ACC112 (cell line): Measurements from ENCODE around the gene RRM2.
A peak's percentile ranks its signal among the peaks of the same experiment; 100 is the strongest.
"Not testable (repeated sequence)": the region's sequence is repeated elsewhere in the genome, so short reads cannot be mapped to it uniquely, and the experiment has no call there.

Experiments
- H2AFZ ChIP-seq: fragments of 200-600 bp; sonication (generic); one replicate; pipeline ENCODE4 v1.6.0; 2017; ENCODE audit warnings: antibody characterized with exemption, low read length; ENCODE audit not compliant: unreplicated experiment
- H3K27ac ChIP-seq: fragments of 200-600 bp; sonication (generic); 2 replicates; pipeline ENCODE4 v1.5.1; 2014; ENCODE audit warnings: low read depth, mild to moderate bottlenecking, antibody characterized with exemption, low read length, moderate library complexity
- H3K27me3 ChIP-seq: fragments of 200-600 bp; sonication (generic); 2 replicates; pipeline ENCODE4 v1.6.1; 2014; ENCODE audit warnings: mild to moderate bottlenecking, antibody characterized with exemption, low read length, moderate library complexity, mixed read lengths; ENCODE audit not compliant: insufficient read depth
- H3K36me3 ChIP-seq: fragments of 200-600 bp; sonication (generic); 2 replicates; pipeline ENCODE4 v1.6.1; 2016; ENCODE audit warnings: mild to moderate bottlenecking, antibody characterized with exemption, low read length, moderate library complexity, mixed read lengths; ENCODE audit not compliant: insufficient read depth
- H3K4me1 ChIP-seq: fragments of 200-600 bp; sonication (generic); one replicate; pipeline ENCODE4 v1.6.1; 2016; ENCODE audit warnings: low read length, mixed read lengths; ENCODE audit not compliant: insufficient read depth, unreplicated experiment, control insufficient read depth
- H3K4me3 ChIP-seq: fragments of 200-600 bp; sonication (generic); 2 replicates; pipeline ENCODE4 v1.5.1; 2014; ENCODE audit warnings: mild to moderate bottlenecking, low read depth, low read length
- H3K79me2 ChIP-seq: fragments of 200-600 bp; sonication (generic); one replicate; pipeline ENCODE4 v1.6.0; 2016; ENCODE audit warnings: low read length; ENCODE audit not compliant: control insufficient read depth, unreplicated experiment, insufficient read depth

The RRM2 gene

GRCh38 chr2:10091889-10092244 is 30.7 kb upstream of the RRM2 start:
- H3K36me3 ChIP-seq, H3K27ac ChIP-seq, H3K4me1 ChIP-seq, H3K79me2 ChIP-seq, H2AFZ ChIP-seq, H3K4me3 ChIP-seq: not testable (repeated sequence)
- peaks cover 34% of the 10 kb centered on the region for H3K27me3 ChIP-seq

GRCh38 chr2:10094271-10094814 is 28.2 kb upstream of the RRM2 start:
- Histone ChIP-seq H3K4me3 (no peak overlapping the region), H3K4me1 (no peaks in the 10 kb centered on the region), H3K27ac (no peak overlapping the region), H3K36me3 (no peaks in the 10 kb centered on the region), H2AFZ (no peak overlapping the region), H3K27me3 (peaks cover 30% of the 10 kb centered on the region), H3K79me2 (no peaks in the 10 kb centered on the region)

GRCh38 chr2:10095175-10095574 is 27.4 kb upstream of the RRM2 start:
- no peaks in the 10 kb centered on the region for H3K36me3 ChIP-seq
- H3K27me3 ChIP-seq: peaks cover 22% of the 10 kb centered on the region
- H3K4me1 ChIP-seq: no peaks in the 10 kb centered on the region
- no peaks in the 10 kb centered on the region for H3K79me2 ChIP-seq
- no peak overlapping the region for H3K4me3 ChIP-seq
- no peak overlapping the region for H3K27ac ChIP-seq
- H2AFZ ChIP-seq: no peak overlapping the region

DNA sequence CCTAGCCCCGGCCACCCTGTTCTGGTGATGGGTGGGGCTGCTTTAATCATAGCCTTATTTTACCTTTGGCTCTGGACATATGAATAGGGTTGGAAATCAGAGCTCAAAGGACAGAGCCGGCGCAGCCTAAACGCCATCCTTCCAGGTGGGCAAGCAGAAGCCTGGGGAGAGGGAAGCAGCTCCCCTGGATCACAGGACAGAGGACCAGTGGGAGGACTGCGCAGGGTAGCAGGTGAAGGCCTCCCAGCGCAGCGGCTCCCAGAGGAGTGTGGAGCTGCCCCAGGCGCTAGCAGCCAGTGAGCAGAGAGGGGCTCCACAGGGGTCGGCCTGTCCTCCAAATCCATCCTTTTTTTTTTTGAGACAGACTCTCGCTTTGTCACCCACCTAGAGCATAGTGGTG is 25.9 kb upstream of the RRM2 start:
- Histone ChIP-seq H3K36me3 (no peaks in the 10 kb centered on the region), H3K79me2 (no peaks in the 10 kb centered on the region), H3K27ac (no peak overlapping the region), H3K4me3 (no peak overlapping the region), H3K27me3 (peaks cover 7% of the 10 kb centered on the region; the same call in 1 of the 2 replicates), H3K4me1 (no peaks in the 10 kb centered on the region), H2AFZ (no peak overlapping the region)

GRCh38 chr2:10097352-10098148 is 25.0 kb upstream of the RRM2 start:
- no peaks in the 10 kb centered on the region for H3K36me3 ChIP-seq
- H2AFZ ChIP-seq: no peak overlapping the region
- H3K27ac ChIP-seq: no peak overlapping the region
- no peaks in the 10 kb centered on the region for H3K79me2 ChIP-seq
- no peaks in the 10 kb centered on the region for H3K27me3 ChIP-seq
- H3K4me3 ChIP-seq: no peak overlapping the region
- H3K4me1 ChIP-seq: no peaks in the 10 kb centered on the region

DNA sequence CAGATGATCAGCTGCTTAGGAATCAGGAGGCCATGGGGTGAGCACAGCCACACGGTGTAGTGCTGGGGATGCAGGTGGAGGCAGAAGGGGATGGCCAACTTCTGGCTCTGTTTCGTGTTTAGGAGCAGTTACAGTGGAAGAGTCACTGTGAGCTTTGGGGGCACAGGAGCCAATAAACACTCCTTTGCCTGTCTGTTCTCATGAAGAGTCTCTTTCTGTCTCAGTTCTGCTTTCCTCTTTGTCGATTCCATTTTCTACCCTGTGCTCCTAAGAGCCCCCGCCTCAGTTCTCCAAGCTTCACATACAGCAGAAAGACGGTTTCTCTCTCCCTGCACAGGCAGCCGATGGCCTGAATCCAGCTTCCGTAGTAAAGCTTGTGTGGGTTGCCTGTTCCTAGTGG is 21.0 kb upstream of the RRM2 start:
- Histone ChIP-seq H3K36me3 (no peaks in the 10 kb centered on the region), H2AFZ (no peak overlapping the region), H3K27me3 (no peaks in the 10 kb centered on the region), H3K79me2 (no peaks in the 10 kb centered on the region), H3K27ac (no peak overlapping the region), H3K4me1 (no peaks in the 10 kb centered on the region), H3K4me3 (no peak overlapping the region)

DNA sequence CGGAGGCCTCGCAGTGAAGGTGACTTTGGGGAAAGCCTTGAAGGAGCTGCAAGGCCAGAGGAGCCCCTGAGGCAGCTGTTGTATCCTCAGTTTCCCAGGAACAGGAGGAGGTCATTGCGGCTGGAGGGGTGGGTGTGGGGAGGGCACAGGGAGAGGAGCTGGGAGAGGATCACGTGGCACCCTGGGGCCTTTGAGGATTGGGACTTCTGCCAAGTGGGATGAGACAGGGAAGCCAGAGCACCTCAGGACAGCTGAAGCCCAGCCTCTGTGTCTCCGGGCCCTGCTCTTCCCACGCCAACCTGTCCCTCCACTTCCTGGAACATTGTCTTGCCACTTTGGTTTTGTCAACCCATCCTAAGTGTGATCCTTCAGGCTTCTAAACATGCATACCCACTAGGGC is 19.4 kb upstream of the RRM2 start:
- no peak overlapping the region for H3K4me3 ChIP-seq
- no peak overlapping the region for H2AFZ ChIP-seq
- no peaks in the 10 kb centered on the region for H3K4me1 ChIP-seq
- H3K27me3 ChIP-seq: no peaks in the 10 kb centered on the region
- H3K36me3 ChIP-seq: no peaks in the 10 kb centered on the region
- H3K27ac ChIP-seq: no peak overlapping the region
- no peaks in the 10 kb centered on the region for H3K79me2 ChIP-seq

DNA sequence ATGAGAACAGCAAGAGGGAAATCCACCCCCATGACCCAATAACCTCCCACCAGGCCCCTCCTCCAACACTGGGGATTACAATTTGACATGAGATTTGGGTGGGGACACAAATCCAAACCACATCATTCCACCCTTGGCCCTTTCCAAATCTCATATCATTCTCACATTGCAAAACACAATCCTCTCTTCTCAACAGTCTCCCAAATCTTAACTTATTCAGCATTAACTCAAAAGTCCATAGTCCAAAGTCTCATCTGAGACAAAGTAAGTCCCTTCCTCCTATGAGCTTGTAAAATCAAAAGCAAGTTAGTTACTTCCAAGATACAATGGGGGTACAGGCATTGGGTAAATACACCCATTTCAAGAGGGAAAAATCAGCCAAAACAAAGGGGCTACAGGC is 17.6 kb upstream of the RRM2 start:
- H3K79me2 ChIP-seq, H2AFZ ChIP-seq, H3K27ac ChIP-seq, H3K4me3 ChIP-seq, H3K36me3 ChIP-seq, H3K4me1 ChIP-seq, H3K27me3 ChIP-seq: not testable (repeated sequence)

GRCh38 chr2:10109311-10109710 is 13.2 kb upstream of the RRM2 start:
- no peak overlapping the region for H2AFZ ChIP-seq
- no peaks in the 10 kb centered on the region for H3K27me3 ChIP-seq
- H3K27ac ChIP-seq: no peak overlapping the region

DNA sequence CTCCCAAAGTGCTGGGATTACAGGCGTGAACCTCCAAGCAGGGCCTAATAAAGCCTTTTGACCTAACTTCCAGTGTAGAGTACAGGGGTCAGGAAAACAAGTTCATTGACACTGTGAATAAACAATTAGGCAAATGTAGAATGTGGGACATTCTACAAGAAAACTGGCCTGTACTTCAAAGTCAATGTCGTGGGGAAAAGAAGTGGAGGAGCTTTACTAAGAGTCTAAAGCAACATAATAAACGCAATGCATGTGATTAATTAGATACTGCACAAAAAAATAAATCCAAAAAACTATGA is 3.6 kb upstream of the RRM2 start:
- H3K36me3 ChIP-seq: no peaks in the 10 kb centered on the region
- no peak overlapping the region for H2AFZ ChIP-seq
- peaks cover 9% of the 10 kb centered on the region for H3K4me1 ChIP-seq
- no peak overlapping the region for H3K4me3 ChIP-seq
- no peak overlapping the region for H3K27ac ChIP-seq
- H3K27me3 ChIP-seq: no peaks in the 10 kb centered on the region
- H3K79me2 ChIP-seq: peaks cover 23% of the 10 kb centered on the region

More at GRCh38 chr2:10109311-10109710, 13.2 kb upstream of the RRM2 start:
- Histone ChIP-seq H3K4me1 (no peaks in the 10 kb centered on the region), H3K36me3 (no peaks in the 10 kb centered on the region), H3K4me3 (no peak overlapping the region), H3K79me2 (no peaks in the 10 kb centered on the region)

GRCh38 chr2:10119601-10120157 is 2.9 kb upstream of the RRM2 start:
- H3K4me3 ChIP-seq: peak overlapping the region; percentile 93
- peaks cover 13% of the 10 kb centered on the region for H3K4me1 ChIP-seq
- no peaks in the 10 kb centered on the region for H3K27me3 ChIP-seq
- no peaks in the 10 kb centered on the region for H3K36me3 ChIP-seq
- peaks cover 30% of the 10 kb centered on the region for H3K79me2 ChIP-seq
- peak overlapping the region; percentile 87 for H3K27ac ChIP-seq
- H2AFZ ChIP-seq: peak overlapping the region; percentile 27
